Adrenal gland (tissue), 5 donors: ENCODE measurements around the gene CSNK1G1.

Source experiments
- POLR2A ChIP-seq, 2 donors: fragments of 450-650 bp; IDR thresholded peaks; one replicate each; pipeline ENCODE4 v1.6.1; 2017; ENCODE audit warnings: antibody characterized with exemption in 2 of 2, mild to moderate bottlenecking in 2 of 2, moderate library complexity in 1 of 2
- TF ChIP-seq, protein P1 (sequence below), 6 experiments: fragments of 450-650 bp in 4 of 6; fragments of 200-600 bp in 2 of 6; sonication (generic) in 1 of 6; IDR thresholded peaks; 1 replicate in 5 of 6; 2 replicates in 1 of 6; pipeline versions ENCODE4 v1.5.1 to v1.8.0; 2016 to 2021; ENCODE audit warnings: antibody characterized with exemption in 6 of 6, mild to moderate bottlenecking in 2 of 6, moderate library complexity in 1 of 6
- donor health status: DM: no; HTN: no; CAD: no.

DNA sequence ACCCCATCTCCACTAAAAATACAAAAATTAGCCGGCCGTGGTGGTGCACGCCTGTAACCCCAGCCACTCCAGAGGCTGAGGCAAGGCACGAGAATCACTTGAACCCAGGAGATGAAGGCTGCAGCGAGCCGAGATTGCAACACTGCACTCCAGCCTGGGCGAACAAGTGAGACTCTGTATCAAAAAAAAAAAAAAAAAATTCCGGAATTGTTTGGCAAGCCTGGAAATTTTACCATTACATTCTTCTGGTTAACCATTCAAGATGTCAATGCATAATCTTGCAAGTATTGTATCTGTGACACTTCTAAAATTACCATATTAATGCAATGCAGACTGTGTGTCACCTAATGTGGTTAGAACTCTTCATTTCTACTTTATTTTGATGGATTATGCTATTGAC, 67.0 kb downstream of the CSNK1G1 start:
- TF ChIP-seq, protein P1, sequence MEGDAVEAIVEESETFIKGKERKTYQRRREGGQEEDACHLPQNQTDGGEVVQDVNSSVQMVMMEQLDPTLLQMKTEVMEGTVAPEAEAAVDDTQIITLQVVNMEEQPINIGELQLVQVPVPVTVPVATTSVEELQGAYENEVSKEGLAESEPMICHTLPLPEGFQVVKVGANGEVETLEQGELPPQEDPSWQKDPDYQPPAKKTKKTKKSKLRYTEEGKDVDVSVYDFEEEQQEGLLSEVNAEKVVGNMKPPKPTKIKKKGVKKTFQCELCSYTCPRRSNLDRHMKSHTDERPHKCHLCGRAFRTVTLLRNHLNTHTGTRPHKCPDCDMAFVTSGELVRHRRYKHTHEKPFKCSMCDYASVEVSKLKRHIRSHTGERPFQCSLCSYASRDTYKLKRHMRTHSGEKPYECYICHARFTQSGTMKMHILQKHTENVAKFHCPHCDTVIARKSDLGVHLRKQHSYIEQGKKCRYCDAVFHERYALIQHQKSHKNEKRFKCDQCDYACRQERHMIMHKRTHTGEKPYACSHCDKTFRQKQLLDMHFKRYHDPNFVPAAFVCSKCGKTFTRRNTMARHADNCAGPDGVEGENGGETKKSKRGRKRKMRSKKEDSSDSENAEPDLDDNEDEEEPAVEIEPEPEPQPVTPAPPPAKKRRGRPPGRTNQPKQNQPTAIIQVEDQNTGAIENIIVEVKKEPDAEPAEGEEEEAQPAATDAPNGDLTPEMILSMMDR (IDR thresholded peaks at IDR 0.05) = no peak
- no peak for TF ChIP-seq POLR2A (IDR thresholded peaks at IDR 0.05)
